ELR (cell line): ENCODE results near the gene REEP5.
"Not testable (repeated sequence)": the region's sequence is repeated elsewhere in the genome, so short reads cannot be mapped to it uniquely, and the experiment has no call there.

Source experiments
- DNase-seq: peaks from one replicate; pipeline ENCODE4 v3.0.0-alpha.2; 2015; ENCODE audit warnings: low read depth

Gene REEP5

DNA sequence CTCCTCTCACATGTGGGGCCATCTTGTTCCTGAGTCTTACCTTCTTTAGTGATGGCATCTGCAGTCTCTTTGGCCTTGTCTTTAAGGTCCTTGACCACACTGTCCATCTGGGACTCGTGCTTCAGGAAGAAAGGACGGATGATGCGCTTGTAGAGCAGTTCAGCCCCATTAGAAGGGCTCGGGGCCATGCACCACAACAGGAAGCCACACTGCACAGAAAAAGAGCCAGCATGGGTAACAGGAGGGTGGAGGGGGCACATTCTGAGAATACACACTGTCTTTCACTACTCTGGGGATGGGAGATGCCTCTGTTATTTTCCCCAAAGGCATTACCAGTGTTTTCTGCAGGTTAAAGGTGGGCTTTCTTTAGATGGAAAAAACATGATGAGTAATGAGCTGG lies 35.1 kb downstream of the REEP5 start:
- no peak for DNase-seq

DNA sequence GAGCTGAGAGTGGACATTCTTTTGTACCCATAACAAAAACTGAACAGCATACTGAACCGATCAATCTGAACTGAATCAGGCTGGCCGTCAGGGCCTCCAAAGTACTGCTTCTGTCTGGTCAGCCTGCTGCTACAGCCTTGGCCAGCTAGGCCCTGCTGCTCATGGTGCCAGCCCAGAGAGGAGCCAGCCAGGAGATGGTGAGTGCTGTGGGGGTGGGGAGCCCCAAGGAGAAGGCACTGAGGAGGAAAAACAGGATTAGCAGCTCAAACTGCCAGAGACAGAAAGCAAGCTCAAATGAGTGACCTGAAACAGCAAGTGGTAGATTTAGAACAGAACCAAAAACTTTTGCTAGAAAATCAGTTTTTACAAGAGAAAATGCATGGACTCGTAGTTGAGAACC lies 37.0 kb downstream of the REEP5 start:
- no peak for DNase-seq

DNA sequence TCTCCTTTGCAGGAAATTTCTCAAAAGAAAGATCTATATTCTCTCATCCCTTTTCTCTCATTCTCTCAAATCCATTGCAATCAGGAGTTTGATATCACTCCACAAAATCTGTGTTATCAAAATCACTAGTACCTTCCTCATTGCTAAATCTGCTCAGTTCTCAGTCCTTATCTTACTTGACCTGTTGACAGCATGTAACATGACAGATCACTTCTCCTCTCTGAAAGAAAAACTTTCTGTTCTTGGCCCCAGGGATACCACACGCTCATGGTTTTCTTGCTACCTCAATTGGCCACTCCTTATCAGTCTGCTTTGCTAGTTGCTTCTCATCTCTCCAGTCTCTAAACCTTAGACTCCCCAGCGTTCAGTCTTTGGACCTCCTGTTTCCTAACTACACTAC lies 38.8 kb downstream of the REEP5 start:
- DNase-seq: no peak

DNA sequence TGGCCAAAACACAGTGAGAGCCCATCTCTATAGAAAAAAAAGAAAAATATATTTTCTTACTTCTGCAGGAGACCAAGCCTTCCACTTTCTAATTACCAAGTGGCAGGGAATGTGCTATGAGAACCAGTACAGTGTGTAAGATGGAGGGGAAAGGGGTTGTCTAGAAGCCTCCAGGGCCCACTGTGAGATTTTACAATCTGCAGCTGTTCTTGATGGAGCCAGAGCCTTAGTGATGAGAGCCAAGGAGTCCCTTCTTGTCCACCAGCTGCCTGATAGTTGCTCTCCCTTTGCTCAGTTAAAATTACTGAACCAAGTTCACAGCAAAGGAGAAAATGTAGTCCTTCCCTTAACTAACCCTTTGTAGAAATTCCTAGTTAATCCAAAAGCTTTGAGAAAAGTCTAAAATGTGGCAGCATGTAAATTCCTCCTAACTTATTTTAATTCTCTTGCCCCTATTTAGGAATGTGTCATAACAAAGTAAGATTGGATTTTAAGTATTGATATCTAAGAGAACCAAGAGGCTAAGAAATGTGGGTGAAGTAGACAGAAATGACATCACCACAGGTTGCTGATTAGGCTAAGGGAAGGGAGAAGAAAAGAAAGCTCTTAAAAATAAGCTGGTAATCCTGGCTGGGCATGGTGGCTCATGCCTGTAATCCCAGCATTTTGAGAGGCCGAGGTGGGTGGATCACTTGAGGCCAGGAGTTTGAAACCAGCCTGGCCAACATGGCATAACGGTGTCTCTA lies 41.6 kb downstream of the REEP5 start:
- no peak for DNase-seq

DNA sequence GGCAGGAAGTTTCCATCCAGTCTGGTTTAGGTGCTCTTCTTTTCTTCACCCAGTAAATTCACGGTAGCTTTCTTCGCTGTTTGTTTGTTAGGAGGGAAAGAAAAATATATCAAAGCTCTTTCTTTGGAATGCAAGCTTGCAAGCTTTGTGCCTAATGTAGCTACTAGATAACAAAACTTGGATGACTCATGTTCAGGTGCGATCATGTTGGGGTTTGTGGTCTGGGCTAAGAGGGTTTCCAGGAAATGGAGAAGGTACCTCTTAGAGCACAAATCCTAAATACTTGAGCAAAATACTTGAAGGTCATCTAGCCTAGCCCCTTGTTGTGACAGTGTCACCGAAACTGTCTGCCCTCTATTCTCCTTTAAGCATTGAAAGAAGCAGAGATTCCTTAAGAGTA lies 43.3 kb downstream of the REEP5 start:
- DNase-seq: peak; percentile 24

DNA sequence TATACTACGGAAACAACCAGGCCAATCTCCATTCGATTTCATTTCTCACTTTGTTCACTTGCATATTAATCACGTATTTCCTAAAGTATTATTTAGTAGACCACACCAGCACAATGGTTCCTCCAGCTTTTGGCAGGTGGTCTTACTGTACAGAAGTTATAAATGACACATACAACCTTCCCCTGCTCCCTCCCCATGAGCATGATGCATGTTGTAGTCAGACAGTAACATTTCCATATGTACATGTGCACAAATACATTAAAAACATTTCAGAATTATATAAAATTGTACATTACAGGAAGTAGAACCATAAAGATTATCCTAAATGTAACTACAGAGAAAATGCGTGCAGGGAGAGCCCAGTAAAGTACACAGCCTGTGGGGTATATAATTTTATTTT lies 43.9 kb downstream of the REEP5 start:
- no peak for DNase-seq

DNA sequence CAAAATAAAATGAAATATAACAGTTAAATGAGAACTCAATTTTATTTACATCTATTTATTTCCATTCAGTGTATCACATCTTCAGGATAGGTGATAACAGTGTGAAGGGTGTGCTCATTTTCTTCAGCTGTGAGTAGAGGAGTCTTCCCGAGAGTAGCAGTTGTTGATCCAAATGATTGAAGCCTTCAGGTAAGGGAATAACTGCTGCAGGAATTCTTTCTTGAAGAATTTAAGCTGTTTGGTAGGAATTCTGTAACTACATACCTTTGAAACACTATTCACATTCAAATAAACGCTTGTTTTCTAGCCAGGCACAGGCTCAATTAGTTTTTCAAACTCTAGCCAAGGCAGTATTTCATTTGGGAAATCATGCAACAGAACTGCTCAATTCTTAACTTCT lies 45.7 kb downstream of the REEP5 start:
- DNase-seq: no peak

DNA sequence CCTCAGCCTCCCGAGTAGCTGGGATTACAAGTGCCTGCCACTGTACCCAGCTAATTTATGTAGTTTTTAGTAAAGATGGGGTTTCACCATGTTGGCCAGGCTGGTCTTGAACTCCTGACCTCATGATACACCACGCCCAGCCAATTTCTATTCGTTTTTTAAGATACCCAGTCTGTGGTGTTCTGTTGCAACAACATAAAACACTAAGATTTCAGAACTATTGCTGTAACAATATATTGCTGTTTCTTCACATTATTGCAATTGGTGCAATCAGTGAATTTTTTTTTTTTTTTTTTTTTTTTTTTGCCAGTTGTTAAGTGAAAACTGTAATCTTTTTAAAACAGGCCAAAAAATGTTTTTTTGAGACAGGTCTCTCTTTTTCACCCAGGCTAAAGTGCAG lies 51.1 kb downstream of the REEP5 start:
- DNase-seq: no peak

DNA sequence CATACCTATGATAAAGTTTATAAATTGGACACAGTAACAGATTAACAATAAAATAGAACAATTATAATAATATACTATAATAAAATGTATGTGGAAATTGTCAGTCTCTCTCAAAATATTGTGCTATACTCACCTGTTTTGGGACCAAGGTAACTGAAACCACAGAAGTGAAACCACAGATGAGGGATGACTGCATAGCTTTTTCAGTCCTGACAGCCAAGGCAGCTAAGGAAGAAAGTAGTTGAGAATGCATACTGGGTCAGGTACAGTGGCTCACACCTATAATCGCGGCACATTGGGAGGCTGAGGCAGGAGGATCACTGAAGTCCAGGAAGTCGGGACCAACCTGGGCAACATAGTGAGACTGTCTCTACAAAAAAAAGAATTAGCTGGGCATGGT lies 52.1 kb downstream of the REEP5 start:
- DNase-seq: no peak

DNA sequence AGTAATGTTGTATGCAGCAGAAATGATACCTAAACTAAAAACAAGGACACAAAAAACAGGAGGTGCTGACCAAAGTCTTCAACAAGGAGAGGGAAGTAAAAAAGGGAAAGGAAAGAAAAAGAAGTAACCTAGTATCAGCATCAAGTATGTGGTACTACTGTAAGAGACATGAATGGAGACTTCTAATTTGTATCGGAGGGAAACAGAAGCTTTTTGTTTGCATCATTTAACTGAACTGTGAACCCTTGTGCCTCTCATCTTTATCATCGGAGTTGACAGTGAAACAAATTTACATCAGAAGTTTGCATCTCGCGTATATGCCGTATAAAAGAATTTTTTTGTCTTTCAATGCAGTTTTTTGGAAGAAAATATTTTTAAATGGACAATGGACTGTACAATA lies 54.6 kb downstream of the REEP5 start:
- DNase-seq: no peak

DNA sequence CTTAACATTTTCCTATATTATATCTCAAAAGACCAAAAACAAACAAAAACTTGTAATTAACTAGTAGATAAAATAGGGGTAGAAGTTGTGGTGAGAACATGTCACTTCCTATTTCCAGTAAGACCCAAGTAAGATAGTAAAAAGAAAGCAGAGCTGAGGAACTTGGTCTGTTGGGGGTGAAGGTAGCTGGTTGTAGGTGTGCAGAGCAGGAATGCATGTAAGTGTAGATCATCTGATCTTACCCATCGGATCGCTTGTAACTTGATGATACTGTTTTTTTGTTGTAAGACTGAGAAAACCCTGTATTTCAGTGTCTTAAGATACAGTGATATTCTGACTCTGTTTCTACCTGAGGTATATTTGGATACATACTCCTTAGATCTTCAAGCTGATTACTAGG lies 55.3 kb downstream of the REEP5 start:
- no peak for DNase-seq

DNA sequence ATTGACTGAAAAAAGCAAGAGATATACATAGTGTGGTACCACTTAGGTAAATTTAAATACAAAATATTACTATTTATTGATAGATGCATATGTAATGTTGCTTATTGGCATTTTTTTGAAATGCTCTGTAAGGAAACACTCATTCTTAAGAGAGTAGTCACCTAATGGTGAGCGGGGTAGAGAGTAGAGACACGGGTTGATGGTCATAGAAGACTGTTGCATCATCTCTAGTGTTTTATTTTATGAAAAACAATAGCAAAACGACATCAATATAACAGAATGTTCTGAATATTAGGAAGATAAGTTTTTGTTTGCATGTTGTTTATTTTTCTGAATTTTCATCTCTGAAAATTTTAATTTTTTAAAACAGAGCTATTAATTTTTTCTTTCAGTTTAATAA lies 56.9 kb downstream of the REEP5 start:
- peak; percentile 36 for DNase-seq

DNA sequence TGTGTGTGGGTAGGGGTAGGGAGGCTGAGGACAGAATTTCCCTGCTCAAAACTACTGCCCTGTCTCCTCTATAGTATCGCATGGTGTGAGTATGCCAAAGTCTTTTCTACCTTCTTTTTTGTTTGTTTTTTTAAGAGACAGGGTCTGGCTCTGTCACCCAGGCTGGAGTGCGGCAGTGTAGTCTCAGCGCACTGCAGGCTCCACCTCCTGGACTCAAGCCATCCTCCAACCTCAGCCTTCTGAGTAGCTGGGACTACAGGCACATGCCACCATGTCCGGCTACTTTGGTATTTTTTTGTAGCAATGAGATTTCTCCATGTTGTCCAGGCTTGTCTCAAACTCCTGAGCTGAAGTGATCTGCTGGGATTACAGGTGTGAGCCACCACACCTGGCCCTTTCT lies 58.5 kb downstream of the REEP5 start:
- no peak for DNase-seq

DNA sequence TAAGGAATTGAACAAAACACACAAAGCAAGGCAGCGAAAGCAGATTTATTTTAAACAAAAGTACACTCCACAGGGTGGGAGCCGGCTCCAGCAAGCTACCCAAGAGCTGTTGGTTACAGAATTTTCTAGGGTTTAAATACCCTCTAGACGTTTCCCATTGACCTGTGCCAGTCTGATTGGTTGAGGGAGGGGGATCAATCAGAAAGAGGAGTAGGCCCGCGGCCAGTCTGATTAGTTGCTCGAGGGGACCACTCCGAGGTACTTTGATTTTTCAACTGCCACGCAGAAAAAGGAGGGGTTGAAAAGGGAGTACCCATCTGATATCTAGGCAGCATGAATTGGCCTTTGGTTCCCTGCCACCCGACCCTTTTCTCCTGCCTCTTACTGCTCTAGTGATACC lies 59.9 kb downstream of the REEP5 start:
- peak; percentile 10 for DNase-seq

DNA sequence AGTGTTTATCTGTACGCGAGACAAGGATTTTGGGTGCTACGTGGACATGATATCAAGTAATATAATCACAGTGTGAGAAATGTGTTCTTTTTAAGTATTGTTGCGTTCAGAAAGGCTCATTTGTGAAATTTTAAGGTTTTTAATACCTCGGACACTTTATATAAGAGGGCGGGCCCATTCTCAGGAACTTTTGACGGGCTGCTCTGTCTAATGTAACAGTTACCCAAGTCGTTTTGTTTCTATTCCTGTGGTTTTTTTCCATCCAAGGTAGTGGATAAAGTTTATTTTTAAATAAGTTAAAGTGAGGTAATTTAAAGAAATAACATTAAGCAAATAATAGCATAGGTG lies 60.4 kb downstream of the REEP5 start:
- DNase-seq: no peak

DNA sequence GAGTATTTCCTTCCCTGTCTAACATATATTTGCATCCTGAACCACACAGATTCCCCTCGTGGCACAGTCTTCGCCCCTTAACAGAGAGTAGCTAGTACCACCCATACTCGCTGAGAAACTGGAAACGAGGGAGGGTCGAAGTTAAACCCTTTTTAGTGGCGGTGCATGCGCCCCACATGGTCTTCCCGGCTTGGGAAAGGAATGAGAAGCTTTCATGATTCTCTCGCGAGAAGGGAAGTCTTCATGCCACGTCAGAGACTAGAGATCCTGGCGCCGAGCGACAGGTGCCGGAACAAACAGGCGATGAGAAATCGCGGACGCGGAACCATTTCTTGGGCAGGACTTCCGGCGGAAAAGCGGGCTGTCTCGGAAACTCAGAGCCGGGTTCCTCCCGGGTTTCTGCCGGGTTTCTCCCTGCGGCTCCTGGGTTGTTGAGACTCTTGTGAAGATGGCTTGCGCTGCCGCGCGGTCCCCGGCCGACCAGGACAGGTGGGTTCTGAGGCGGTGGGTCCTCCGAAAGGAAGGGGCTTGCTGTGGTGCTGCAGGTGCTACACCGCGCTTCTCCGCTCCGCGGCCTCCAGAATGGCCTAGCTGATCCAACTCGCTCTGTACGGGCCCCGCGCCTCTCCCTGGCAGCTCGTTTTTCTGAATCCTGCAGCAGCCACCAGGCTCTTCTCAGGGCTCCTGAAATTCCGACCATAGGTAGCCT lies 60.9 kb downstream of the REEP5 start, which contains the start of gene SRP19:
SRP19 (plus strand) TSS at position 359 of the 709 bp plus-strand sequence; CDS start at position 449, 90 bp downstream.
- DNase-seq: peak; percentile 98

DNA sequence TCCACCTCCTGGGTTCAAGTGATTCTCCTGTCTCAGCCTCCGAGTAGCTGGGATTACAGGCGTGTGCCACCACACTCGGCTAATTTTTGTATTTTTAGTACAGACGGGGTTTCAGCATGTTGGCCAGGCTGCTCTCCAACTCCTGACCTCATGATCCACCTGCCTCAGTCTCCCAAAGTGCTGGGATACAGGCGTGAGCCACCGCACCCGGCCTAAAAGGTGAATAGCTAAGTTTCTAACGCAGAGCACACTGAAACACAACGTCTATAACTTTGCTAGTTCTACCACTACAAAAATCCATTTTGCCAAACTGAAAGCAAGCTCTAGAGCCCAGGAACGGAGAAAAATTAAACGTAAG lies 61.5 kb downstream of the REEP5 start:
- DNase-seq: not testable (repeated sequence)

DNA sequence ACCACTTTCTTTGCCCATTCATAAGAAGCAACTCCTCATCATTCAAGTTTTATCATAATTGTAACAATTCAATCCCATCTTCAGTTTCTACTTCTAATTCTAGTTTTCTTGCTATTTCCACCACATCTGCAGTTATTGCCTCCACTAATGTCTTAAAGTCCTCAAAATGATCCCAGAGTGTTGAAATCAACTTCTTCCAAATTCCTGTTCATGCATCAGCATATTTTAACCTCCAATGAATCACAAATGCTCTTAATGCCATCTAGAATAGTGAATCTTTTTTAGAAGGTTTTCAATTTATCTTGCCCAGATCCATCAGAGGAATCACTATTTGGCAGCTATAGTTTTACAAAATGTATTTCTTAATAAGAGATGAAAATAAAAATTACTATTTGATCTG lies 64.2 kb downstream of the REEP5 start:
- DNase-seq: no peak

DNA sequence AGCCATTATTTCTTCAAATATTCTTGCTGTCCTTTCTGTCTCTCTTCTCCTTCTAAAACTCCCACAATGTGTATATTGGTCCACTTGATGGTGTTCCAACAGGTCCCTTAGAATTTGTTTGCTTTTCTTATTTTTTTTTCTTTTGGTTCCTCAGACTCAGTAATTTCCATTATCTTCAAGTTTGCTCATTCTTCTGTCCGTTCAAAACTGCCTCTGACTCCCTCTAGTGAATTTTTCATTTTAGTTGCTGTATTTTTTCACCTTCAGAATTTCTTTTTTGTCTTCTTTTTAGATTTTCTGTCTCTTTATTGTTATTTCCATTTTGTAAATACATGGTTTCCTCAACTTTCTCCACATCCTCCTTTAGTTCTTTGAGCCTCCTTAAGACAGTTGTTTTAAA lies 67.4 kb downstream of the REEP5 start:
- peak; percentile 8 for DNase-seq

DNA sequence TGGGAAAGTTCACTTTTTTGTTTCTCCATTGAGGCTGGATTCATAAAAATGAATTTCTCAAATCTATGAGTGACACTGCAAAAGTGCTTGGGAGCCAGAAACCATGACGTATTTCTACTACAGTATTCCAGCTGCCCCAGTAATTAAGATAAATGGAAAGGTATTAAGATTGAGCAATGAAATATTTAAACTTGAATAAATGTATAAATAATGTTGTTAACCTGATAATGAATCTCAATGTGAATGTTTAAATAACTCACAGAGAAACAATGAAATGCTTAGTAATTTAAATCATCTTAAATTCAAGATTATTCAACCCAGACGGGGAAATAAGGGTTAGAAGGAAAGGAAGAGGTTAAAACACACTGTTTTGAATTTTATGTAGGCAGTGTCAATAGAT lies 72.1 kb downstream of the REEP5 start:
- no peak for DNase-seq

DNA sequence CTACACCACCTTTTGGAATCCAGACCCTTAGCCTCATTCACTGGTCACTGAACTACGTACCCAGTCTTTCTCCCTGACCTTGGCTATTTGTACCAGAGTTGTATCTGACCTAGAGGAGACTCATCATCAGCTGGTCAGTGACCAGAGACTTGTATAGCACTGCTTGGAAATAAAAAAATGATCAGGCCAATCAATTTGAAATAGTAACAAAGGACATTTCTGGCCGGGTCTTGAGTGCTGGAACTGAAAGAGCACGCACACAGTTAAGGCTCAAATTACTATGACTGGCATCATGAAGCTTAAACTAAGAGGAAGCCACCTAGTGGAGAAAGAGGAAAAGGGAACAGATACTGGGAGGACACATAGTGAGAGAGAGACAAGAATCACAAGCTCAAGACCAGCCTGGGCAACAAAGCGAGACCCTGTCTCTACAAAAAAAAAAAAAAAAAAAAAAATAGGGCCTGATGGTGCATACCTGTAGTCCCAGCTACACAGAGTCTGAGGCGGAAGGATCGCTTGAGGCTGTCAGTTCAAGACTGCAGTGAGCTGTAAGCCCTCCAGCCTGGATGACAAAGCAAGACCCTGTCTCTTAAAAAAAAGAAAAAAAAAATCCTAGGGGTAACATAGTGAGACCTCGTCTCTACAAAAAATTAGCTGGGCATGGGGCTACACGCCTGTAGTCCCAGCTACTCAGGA lies 73.8 kb downstream of the REEP5 start:
- DNase-seq: peak; percentile 83

DNA sequence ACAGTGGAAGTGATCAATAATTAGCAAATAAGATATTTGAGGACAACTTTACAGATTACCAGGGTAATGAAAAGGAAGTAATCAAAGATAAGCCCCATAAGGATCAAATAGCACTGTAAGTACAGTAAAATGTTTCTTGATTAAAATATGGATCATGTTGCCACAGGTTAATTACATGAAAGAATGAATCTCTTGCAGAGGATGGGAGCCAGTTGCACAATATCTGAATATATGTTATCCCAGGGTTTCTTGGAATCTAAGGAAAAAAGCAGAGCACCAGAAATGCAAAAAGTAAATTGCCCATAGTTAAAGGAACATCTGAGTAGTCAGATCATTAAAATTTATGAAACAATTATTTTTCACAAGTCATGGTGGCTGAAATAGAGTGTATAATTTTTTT lies 74.7 kb downstream of the REEP5 start:
- no peak for DNase-seq

DNA sequence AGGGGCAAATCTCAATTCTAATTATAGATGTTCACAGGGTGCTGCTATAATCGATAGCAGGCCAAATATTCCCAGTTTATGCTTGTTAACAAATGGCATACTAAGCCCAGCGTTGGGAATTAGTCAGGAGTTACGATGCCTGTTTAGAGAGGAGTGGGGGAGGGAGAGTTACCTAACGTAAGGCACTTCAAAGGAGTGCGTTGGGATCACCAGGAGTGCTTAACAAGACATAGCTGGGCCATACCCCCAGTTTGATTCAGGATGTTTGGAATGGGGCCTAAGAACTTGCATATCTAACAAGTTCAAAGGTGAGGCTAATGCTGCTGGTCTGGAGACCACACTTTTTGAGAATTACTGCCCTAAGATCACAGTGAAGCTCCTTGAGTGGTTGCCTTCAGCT lies 75.5 kb downstream of the REEP5 start:
- DNase-seq: no peak
